Measurements from ENCODE around the gene TMEM101. TPM values are rescaled to one million over a fixed set of nuclear protein-coding genes. Genes with fewer than 3 reads are reported as not detected.
A peak's percentile ranks its signal among the peaks of the same experiment; 100 is the strongest.

The TMEM101 gene
- total and polyA plus RNA-seq, 2 of the 13 experiments (the other 11 are each of a cell fraction or from before 2014, with no cell fraction given) = 72.0 to 100 TPM

- TF ChIP-seq SMAD3 (CRISPR knock-in tag; IDR thresholded peaks at IDR 0.05) = peak; percentile 97
- TF ChIP-seq NR2F6 (IDR thresholded peaks at IDR 0.05) = peak; percentile 84
- TF ChIP-seq NR2F6 (CRISPR knock-in tag; IDR thresholded peaks at IDR 0.05) = peak; percentile 91
- TF ChIP-seq ZFP82 (CRISPR knock-in tag; IDR thresholded peaks at IDR 0.05; ENCODE audit: borderline replicate concordance) = no peak; the same call in 1 of the 2 replicates
- TF ChIP-seq MED8 (CRISPR knock-in tag; IDR thresholded peaks at IDR 0.05; ENCODE audit: insufficient replicate concordance) = peak; percentile 73
- TF ChIP-seq ZNF44 (CRISPR knock-in tag; IDR thresholded peaks at IDR 0.05) = peak; percentile 91; the same call in 1 of the 2 replicates
- TF ChIP-seq ZNF224 (CRISPR knock-in tag; IDR thresholded peaks at IDR 0.05) = no peak
- TF ChIP-seq, protein P1, sequence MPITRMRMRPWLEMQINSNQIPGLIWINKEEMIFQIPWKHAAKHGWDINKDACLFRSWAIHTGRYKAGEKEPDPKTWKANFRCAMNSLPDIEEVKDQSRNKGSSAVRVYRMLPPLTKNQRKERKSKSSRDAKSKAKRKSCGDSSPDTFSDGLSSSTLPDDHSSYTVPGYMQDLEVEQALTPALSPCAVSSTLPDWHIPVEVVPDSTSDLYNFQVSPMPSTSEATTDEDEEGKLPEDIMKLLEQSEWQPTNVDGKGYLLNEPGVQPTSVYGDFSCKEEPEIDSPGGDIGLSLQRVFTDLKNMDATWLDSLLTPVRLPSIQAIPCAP (CRISPR knock-in tag; IDR thresholded peaks at IDR 0.05; ENCODE audit: low read depth) = peak; percentile 95
- peak; percentile 73; the same call in 1 of the 2 replicates for TF ChIP-seq ZNF383 (CRISPR knock-in tag; IDR thresholded peaks at IDR 0.05; ENCODE audit: borderline replicate concordance)
- peak; percentile 67 for TF ChIP-seq ESRRA (CRISPR knock-in tag; IDR thresholded peaks at IDR 0.05; ENCODE audit: low read depth)
- TF ChIP-seq ARID2 (CRISPR knock-in tag; IDR thresholded peaks at IDR 0.05; ENCODE audit: borderline replicate concordance) = peak; percentile 87; the same call in 1 of the 2 replicates
- peak; percentile 92 for TF ChIP-seq TP53 (CRISPR knock-in tag; conservative IDR thresholded peaks at IDR 0.05)
- peak; percentile 83 for TF ChIP-seq ZNF333 (CRISPR knock-in tag; IDR thresholded peaks at IDR 0.05; ENCODE audit: borderline replicate concordance)
- TF ChIP-seq RAD51 (IDR thresholded peaks at IDR 0.05; ENCODE audit: borderline replicate concordance) = no peak
- no peak; the same call in 1 of the 2 replicates for TF ChIP-seq ZNF101 (CRISPR knock-in tag; IDR thresholded peaks at IDR 0.05; ENCODE audit: borderline replicate concordance, low read depth)
- 0 out of 2 replicates have a peak, but pooled peaks have one; percentile 30 for TF ChIP-seq HMG20B (CRISPR knock-in tag; conservative IDR thresholded peaks at IDR 0.05)
- peak; percentile 97 for TF ChIP-seq KMT2A (CRISPR knock-in tag; IDR thresholded peaks at IDR 0.05)
- TF ChIP-seq, protein P2, sequence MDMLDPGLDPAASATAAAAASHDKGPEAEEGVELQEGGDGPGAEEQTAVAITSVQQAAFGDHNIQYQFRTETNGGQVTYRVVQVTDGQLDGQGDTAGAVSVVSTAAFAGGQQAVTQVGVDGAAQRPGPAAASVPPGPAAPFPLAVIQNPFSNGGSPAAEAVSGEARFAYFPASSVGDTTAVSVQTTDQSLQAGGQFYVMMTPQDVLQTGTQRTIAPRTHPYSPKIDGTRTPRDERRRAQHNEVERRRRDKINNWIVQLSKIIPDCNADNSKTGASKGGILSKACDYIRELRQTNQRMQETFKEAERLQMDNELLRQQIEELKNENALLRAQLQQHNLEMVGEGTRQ (IDR thresholded peaks at IDR 0.05; ENCODE audit: low read depth, low read length) = 0 out of 2 replicates have a peak, but pooled peaks have one; percentile 1
- TF ChIP-seq, protein P2 (CRISPR knock-in tag; IDR thresholded peaks at IDR 0.05; ENCODE audit: borderline replicate concordance) = no peak
- peak; percentile 88 for TF ChIP-seq POLR2AphosphoS5 (IDR thresholded peaks at IDR 0.05; ENCODE audit: low read depth, low read length)
- TF ChIP-seq ATF6 (CRISPR knock-in tag; conservative IDR thresholded peaks at IDR 0.05) = peak; percentile 80; the same call in 1 of the 2 replicates
- TF ChIP-seq ONECUT2 (CRISPR knock-in tag; IDR thresholded peaks at IDR 0.05) = no peak
- TF ChIP-seq PBX2 (CRISPR knock-in tag; IDR thresholded peaks at IDR 0.05) = no peak
- no peak; the same call in 1 of the 2 replicates for TF ChIP-seq U2AF2 (IDR thresholded peaks at IDR 0.05; ENCODE audit: low read depth, low read length)
These were observed at the start of gene TMEM101 (continued) for GRCh38 chr17:44014437-44015172.

All from HepG2 (cell line).